Omental fat pad (tissue), 4 donors: ENCODE measurements around the gene PPP1R16B. TPM values are rescaled to one million over a fixed set of nuclear protein-coding genes. Genes with fewer than 3 reads are reported as not detected.
A peak's percentile ranks its signal among the peaks of the same experiment; 100 is the strongest.

Experiments
- ATAC-seq: fragments of 150-250 bp; one replicate; pipeline ENCODE4 v1.9.1; 2016; ENCODE audit warnings: mild to moderate bottlenecking, moderate library complexity; ENCODE audit not compliant: low FRiP score
- DNase-seq: peaks from one replicate; pipeline ENCODE4 v3.0.0-alpha.2; 2019; ENCODE audit warnings: low spot score
- total RNA-seq, 4 donors: library from RNA; depleted of rRNA; stranded (reverse); fragments of >200 nt; gene quantifications; one replicate each; pipeline ENCODE4 v1.1.0, GENCODE V29; 2016
- TF ChIP-seq, protein P1 (sequence below), 3 donors: fragments of 450-650 bp; IDR thresholded peaks; one replicate each; pipeline ENCODE4 v1.5.1; 2016 to 2017; ENCODE audit warnings: antibody characterized with exemption in 3 of 3, mild to moderate bottlenecking in 3 of 3, moderate library complexity in 2 of 3

PPP1R16B gene
- total RNA-seq, 4 donors from 2014 or later = 7.1 to 48.4 (median 21.6) TPM

GRCh38 chr20:38804221-38804620 is 1.3 kb upstream of the PPP1R16B start:
- DNase-seq (no peak), ATAC-seq (no peak)
- TF ChIP-seq, protein P1, sequence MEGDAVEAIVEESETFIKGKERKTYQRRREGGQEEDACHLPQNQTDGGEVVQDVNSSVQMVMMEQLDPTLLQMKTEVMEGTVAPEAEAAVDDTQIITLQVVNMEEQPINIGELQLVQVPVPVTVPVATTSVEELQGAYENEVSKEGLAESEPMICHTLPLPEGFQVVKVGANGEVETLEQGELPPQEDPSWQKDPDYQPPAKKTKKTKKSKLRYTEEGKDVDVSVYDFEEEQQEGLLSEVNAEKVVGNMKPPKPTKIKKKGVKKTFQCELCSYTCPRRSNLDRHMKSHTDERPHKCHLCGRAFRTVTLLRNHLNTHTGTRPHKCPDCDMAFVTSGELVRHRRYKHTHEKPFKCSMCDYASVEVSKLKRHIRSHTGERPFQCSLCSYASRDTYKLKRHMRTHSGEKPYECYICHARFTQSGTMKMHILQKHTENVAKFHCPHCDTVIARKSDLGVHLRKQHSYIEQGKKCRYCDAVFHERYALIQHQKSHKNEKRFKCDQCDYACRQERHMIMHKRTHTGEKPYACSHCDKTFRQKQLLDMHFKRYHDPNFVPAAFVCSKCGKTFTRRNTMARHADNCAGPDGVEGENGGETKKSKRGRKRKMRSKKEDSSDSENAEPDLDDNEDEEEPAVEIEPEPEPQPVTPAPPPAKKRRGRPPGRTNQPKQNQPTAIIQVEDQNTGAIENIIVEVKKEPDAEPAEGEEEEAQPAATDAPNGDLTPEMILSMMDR (IDR thresholded peaks at IDR 0.05) = no peak

- TF ChIP-seq, protein P1 (IDR thresholded peaks at IDR 0.05) = no peak
- DNase-seq = no peak
- no peak for ATAC-seq
These were observed 605 bp upstream of the PPP1R16B start for GRCh38 chr20:38804682-38805501.

- peak; percentile 37 for ATAC-seq
These were observed 709 bp downstream of the PPP1R16B start for GRCh38 chr20:38805958-38806854.

GRCh38 chr20:38806855-38807655 is 1.6 kb downstream of the PPP1R16B start:
- TF ChIP-seq, protein P1 (IDR thresholded peaks at IDR 0.05) = no peak
- ATAC-seq = no peak
- no peak for DNase-seq

More at GRCh38 chr20:38805958-38806854, 709 bp downstream of the PPP1R16B start:
- TF ChIP-seq, protein P1 (IDR thresholded peaks at IDR 0.05) = no peak
- no peak for DNase-seq

- ATAC-seq (no peak), DNase-seq (no peak)
- TF ChIP-seq, protein P1 (IDR thresholded peaks at IDR 0.05) = no peak
These were observed 4.4 kb downstream of the PPP1R16B start for GRCh38 chr20:38809942-38810341.

GRCh38 chr20:38810926-38811630 is 5.6 kb downstream of the PPP1R16B start:
- ATAC-seq (no peak), DNase-seq (no peak)
- TF ChIP-seq, protein P1 (IDR thresholded peaks at IDR 0.05) = no peak
